T follicular helper cell (primary cell): ENCODE results near the gene PAQR8.

Experiments used
- DNase-seq: peaks from one replicate; pipeline ENCODE4 v3.0.0-alpha.2; 2020; ENCODE audit warnings: low read depth
- total RNA-seq, 2 experiments: gene quantifications; one replicate each; lab custom pipeline; 2026; lab: John Stamatoyannopoulos, UW

PAQR8 gene, protein sequence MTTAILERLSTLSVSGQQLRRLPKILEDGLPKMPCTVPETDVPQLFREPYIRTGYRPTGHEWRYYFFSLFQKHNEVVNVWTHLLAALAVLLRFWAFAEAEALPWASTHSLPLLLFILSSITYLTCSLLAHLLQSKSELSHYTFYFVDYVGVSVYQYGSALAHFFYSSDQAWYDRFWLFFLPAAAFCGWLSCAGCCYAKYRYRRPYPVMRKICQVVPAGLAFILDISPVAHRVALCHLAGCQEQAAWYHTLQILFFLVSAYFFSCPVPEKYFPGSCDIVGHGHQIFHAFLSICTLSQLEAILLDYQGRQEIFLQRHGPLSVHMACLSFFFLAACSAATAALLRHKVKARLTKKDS
- total RNA-seq: 8.7 to 59.9 reads per million in 2 experiments

DNA sequence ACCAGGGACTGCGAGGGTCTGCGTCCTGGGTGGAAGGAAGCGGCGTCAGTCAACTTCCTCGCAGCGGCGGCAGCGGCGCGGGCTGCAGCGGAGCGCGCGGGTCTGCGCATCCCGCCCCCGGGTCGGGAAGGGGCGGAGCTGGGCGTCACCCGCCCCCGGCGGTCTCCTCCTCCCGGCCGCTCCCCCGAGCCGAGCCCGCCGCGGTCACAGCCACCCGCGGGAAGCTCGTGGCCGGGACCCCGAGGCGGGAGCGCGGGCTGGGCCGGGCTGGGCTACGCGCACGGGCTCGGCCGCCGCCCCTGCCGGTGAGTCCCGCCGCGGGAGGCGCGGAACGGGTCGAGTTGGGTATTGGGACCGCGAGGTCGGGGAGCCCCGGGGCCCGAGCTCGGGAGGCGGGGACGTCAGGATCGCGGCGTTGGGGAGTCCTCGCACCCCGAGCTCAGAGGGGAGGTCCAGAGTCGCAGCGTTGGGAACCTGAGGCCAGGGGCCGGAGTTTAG lies at the start of gene PAQR8:
Gene PAQR8, plus strand, starts transcription at position 207 of the 498 bp plus-strand sequence. CDS start 41,063 bp downstream, outside the sequence.
- peak; percentile 71 for DNase-seq

- DNase-seq: no peak
These were observed 49.5 kb upstream of the PAQR8 start for GRCh38 chr6:52312461-52312860.

DNA sequence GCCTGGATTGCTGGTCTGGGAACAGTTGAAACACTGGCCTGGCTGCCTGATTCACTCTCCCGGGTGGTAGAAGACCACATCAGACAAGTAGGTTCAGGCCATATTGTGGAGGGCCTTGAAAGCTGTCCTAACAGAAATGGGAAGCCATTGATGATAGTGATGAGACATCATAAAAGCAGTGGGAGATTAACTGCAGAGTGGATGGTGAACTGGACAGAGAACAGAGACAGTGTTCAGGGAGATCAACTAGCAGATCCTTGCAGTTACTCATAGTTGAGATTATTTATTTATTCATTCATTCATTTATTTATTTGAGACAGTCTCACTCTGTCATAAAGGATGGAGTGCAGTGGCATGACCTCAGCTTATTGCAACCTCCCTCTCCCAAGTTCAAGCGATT lies 47.2 kb upstream of the PAQR8 start:
- no peak for DNase-seq

- DNase-seq: no peak
These were observed 44.7 kb upstream of the PAQR8 start for GRCh38 chr6:52317211-52317610.

DNA sequence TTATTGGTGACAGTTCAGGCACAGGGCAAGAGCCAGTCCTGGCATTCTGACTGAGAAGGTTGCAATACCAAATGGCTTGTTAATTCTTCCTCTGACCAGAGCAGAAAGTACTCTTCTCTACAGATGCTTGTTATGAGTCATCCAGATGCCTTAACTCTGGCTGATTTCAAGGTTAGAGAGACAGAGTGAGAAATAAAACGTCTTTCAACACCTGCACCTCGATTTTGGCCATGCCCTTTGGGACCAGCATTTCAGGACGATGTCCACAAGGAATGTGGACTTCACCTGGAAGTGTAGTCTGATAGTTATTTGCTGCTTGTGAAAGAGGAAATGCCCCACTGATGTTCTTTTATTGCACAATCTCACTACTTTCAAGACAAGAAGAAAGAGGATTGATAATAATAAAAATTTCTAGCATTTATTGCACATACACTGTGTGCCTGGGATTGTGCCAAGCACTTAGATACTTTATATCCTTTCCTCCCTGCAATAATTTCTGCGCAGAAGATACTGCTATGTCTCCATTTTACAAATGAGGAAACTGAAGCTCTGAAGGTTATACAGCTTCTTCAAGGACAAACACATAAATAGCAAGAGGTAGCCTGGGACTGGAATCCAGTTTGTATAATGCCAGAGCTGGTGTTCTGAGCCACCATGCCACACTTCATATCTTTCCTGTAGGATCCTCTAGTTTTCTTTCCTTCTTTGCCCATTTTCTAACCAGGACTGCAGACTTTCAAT lies 43.9 kb upstream of the PAQR8 start:
- no peak for DNase-seq

DNA sequence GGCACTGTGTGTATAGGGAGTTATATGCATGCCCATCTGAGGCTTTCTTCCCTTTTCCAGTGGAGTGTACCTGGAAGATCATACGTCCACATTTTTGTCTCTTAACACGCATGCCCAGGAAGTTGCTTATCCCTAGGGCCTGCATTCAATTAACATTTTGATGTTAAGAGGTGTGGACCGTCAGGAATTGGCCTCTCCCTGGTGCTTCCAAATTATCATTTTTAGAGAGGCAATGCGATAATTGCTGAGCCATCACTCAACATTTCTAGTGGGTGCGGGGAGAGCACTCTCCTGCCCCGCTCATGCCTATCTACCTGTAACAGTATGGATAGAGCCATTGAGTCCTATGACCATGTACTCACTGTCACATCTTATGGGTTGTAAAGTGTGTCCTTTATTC lies 37.8 kb upstream of the PAQR8 start:
- DNase-seq: no peak

DNA sequence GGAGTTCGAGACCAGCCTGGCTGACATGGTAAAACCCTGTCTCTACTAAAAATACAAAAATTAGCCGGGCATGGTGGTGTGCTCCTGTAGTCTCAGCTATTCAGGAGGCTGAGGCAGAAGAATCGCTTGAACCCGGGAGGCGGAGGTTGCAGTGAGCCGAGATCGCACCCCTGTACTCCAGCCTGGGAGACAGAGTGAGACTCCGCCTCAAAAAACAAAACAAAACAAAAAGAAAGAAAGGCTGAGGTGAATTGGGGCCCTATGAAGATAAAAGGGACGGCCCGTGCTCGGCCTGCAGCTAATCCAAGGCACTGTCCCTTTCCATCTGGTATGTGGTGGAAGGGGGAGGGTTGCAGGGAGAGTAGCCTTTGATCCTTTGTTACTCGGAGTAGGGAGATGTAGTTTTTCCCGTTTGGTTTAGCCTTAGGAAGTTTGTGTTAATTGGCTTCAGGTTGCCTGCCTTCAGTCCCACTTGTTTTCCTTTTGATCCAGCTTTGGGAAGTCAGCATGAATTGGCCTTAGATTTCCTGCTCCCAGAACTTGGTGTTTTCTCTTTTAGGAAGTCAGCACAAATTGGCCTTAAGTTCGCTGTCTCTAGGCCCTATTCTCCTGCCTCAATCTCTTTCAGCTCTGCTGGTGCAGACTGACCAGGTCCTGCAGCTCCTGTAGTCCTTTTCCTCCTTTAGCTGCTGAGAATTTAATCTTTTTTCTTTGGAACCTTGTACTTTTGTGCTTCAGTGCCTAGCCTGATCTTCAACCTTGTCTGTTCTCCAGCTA lies 36.1 kb upstream of the PAQR8 start:
- DNase-seq: no peak

- DNase-seq: no peak
These were observed 35.2 kb upstream of the PAQR8 start for GRCh38 chr6:52326540-52327364.

DNA sequence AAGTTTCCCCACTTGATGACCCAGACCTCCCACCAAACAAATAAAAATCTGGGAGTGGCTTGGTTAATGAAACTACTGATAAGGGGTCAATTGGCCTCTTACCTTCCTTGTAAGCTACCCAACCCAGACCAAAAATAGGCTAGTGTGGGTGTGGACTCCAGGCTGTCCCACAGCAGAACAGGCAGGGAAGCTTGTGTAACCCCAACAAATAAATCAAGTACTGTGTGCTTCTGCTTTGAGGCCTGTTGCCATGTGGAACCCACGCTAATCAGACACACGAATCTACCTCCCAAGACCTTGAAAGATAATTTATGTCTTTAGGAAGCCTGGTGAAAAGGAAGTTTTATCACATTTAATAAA lies 33.7 kb upstream of the PAQR8 start:
- DNase-seq: no peak

DNA sequence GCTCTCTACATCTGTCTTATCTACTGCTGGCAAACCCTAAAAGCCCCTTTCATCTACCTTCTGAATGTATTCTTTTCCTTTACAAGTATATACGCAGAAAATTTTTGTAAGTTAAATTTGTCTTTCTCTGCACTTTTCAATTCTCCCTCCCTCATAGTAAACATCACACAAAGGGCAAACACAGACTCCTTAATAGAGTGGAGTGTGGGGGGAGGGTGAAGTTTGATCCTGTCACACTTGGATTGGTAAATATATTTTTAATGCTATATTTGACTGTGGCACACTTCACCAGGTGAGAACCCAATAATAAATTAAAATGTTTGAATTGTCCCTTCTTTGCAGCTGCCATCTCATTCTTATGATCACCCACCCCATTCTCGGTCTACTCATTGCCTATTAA lies 33.2 kb upstream of the PAQR8 start:
- no peak for DNase-seq

DNA sequence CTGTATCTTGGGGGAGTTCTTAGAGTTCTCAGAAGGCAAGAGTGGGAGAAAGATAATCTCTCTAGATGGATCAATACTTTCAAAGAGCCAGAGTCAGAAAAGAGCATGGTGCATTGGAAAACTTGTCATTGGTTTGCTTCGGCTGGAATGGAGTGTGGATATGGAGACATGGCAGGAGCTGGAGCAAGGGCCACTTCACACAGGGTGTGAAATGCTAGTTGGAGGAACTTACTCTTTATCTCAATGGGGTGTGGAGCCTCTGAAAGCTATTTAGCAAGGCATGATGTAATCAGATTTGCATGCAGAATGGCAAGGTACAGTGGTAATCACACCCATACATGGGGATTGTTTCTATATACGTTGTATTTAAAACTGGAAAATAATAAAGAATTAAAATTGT lies 31.5 kb upstream of the PAQR8 start:
- no peak for DNase-seq

GRCh38 chr6:52331793-52332457 lies 30.0 kb upstream of the PAQR8 start:
- DNase-seq: no peak

DNA sequence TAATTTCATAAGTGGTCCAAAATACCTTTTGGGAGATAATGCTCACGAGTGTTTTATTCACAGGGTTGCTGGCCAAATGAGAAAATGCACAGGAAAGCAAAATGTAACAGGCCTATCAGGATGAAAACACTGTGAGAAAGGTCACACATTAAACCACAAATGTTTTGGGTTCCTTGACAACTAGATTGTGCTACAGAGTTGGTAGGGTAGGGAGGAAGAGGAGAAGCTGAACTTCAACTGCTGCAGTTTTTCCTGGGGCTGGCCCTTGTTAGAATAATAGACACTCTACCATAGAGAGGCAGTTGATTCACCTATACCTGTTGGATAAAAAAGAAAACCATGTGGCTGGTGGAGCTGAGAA lies 28.1 kb upstream of the PAQR8 start:
- no peak for DNase-seq

GRCh38 chr6:52335576-52335975 lies 26.4 kb upstream of the PAQR8 start:
- no peak for DNase-seq

DNA sequence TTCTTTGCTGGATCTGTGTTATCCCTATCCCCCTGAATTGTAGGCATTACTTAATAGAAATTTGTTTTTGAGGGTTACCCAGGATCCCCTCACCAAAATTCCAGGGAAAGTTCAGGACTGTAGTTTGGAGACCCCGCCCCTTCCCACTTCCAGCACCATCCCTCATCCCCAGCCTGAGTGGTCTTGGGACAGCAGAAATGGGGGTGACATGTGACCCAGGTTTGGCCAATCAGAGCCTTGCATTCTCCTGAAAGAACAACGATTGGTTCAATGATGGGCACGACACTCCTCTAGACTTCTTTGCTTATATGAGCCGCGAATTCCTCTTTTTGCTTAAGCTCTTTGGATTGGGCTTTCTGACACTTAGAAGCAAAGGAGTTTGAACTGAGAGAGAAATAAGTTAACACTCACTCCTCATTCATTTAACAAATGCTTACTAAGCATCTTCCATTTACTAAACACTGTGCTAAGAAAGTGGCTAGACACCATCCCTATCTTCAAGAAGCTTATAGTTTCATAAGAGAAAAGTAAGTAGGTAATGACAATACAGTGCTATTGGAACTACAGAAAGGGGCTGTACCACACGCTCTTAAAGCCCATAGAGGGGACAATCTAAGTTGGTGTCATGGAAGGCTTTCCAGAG lies 24.9 kb upstream of the PAQR8 start:
- no peak for DNase-seq

DNA sequence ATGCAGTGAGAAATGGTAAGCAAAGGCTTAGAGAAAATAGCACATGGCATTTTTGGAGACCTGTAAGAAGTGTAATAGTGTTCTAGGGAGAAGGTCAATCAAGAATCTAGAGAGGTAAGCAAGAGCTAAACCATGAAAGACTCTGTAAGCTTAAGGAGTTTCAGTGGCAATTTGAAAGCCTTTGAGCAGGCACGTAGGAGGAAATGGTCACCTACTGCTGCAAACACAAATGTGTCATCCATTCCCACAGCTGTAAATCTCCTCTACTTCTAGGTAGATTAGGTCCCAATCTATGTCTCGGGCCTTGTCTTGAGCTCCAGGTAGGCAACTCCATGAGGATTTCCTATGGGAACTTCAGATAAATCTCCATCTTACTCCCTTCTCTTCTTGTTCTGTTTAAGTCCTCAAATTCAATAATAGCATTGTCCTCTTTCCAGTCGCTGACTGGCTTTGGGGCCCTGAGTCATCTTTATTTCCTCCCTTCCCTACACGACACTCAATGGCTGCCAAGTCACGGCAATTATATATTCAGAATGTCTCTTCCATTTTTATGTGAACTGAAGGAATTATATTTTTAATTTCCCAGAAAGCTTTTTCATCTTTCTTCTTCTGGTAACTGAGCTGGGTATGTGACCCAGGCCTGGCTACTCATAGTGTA lies 24.2 kb upstream of the PAQR8 start:
- DNase-seq: no peak

DNA sequence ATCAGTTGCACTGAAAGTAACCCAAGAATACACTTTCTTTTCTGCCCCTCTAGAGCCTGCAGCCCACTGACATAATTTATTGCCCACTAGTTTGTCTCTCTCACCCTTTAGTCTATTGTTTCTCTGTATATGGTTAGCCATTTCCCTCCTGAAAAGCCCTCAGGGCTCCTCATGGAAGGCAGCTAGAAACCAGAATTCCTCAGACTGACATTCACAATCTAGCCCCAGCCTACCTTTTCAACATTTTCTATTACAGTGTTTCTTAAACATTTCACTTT lies 21.4 kb upstream of the PAQR8 start:
- DNase-seq: no peak

DNA sequence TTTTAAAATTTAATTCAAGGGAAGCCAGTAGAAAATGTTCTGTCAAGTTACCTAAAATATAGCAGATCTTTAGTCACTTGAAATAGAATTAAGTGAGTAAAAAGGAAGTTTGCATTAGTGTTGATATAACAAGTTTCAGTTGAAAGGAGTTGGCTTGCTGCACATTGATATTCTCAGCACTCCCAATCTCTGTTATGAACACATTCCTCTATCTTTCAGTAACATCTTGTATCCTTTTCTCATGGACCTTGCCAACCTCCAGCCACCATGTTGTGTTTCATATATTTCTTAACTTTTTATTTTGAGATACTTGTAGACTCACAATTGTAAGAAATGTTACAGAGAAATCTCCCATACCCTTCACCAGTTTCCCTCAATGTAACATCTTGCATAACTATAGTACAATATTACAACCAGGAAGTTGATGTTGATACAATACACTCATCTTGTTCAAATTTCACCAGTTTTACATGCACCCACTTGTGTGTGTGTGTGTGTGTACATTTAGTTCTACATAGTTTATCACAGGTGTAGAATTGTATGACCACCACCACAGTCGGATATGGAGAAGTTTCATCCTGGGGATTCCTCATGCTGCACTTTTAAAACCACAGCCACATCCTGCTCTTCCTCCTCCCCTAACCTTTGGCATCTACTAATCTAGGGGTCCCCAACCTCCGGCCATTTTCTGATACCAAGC lies 20.2 kb upstream of the PAQR8 start:
- DNase-seq: no peak

GRCh38 chr6:52345311-52345710 lies 16.6 kb upstream of the PAQR8 start:
- no peak for DNase-seq

GRCh38 chr6:52346503-52346902 lies 15.4 kb upstream of the PAQR8 start:
- DNase-seq: no peak
